HCT116 (cell line): ENCODE measurements around the gene TMEM40. TPM values are rescaled to one million over a fixed set of nuclear protein-coding genes. Genes with fewer than 3 reads are reported as not detected.

Source experiments
- ATAC-seq: fragments of 200-7000 bp; cut with Tn5 transposase; 2 replicates; pipeline ENCODE4 v1.9.1; 2020; ENCODE audit warnings: mild to moderate bottlenecking, moderate library complexity
- BruUV-seq: library from RNA; stranded (reverse); fragments of 400-500 nt; replicated peaks from 2 replicates; lab custom pipeline; 2021; lab: Mats Ljungman, UMichigan
- CTCF ChIA-PET: fragments of 300-600 bp; sonication (Branson Sonifier 250); formaldehyde crosslinking; loops from one replicate; lab custom pipeline; 2021; ENCODE audit warnings: antibody characterized with exemption; lab: Charles Lee
- POLR2A ChIA-PET: fragments of 300-600, 350-600 bp; sonication (Branson Sonifier 250); formaldehyde crosslinking; loops from one replicate; lab custom pipeline; 2021; ENCODE audit warnings: antibody characterized with exemption; lab: Charles Lee
- RAD21 ChIA-PET, 2 experiments: fragments of 300-600 bp; sonication (Branson Sonifier 250); formaldehyde crosslinking; loops; one replicate each; lab custom pipeline; 2023; ENCODE audit warnings: low total read pairs in 2 of 2; ENCODE audit not compliant: uncharacterized antibody in 2 of 2, unreplicated experiment in 2 of 2, low non-redundant PET in 1 of 2; lab: Charles Lee
- DNase-seq: peaks from one replicate; pipeline ENCODE4 v3.0.0-alpha.2; 2010; ENCODE audit warnings: low read depth, low spot score
- H2AFZ ChIP-seq: fragments of 200-600 bp; shearing (Covaris generic), sonication (generic); 2 replicates; pipeline ENCODE4 v1.6.1; 2017; ENCODE audit warnings: low read depth, mixed run types, mixed read lengths, antibody characterized with exemption, low read length; ENCODE audit not compliant: poor library complexity, severe bottlenecking
- H3K27ac ChIP-seq: 2 replicates; pipeline ENCODE4 v1.5.1; 2012; ENCODE audit warnings: low read depth, low read length
- H3K27me3 ChIP-seq: fragments of 200-600 bp; sonication (generic); 2 replicates; pipeline ENCODE4 v1.6.1; 2016; ENCODE audit warnings: mixed run types, low read length, mixed read lengths; ENCODE audit not compliant: insufficient read depth
- H3K36me3 ChIP-seq, 2 experiments: fragments of 200-500 bp in 1 of 2; fragments of 200-600 bp in 1 of 2; sonication (Bioruptor generic) in 1 of 2; sonication (generic) in 1 of 2; 2 replicates each; pipeline versions ENCODE4 v1.5.1 to v1.6.1; 2014 to 2016; ENCODE audit warnings: low read length in 2 of 2, inconsistent platforms in 1 of 2, mixed read lengths in 1 of 2, mixed run types in 1 of 2; ENCODE audit not compliant: insufficient read depth in 2 of 2, control insufficient read depth in 1 of 2
- H3K4me1 ChIP-seq, 2 experiments: fragments of 200-600 bp in 1 of 2; sonication (generic) in 1 of 2; 2 replicates each; pipeline versions ENCODE4 v1.5.1 to v1.6.1; 2012 to 2017; ENCODE audit warnings: low read length in 2 of 2, inconsistent platforms in 1 of 2, mild to moderate bottlenecking in 1 of 2, mixed read lengths in 1 of 2, mixed run types in 1 of 2, moderate library complexity in 1 of 2; ENCODE audit not compliant: insufficient read depth in 2 of 2, control insufficient read depth in 1 of 2
- H3K4me2 ChIP-seq: fragments of 200-600 bp; sonication (generic); 2 replicates; pipeline ENCODE4 v1.6.1; 2017; ENCODE audit warnings: mixed run types, low read length, mixed read lengths
- H3K4me3 ChIP-seq, 2 experiments: fragments of 200-600 bp in 1 of 2; sonication (generic) in 1 of 2; replicated peaks in 1 of 2; 2 replicates each; pipeline ENCODE4 v1.5.1; 2011 to 2016; ENCODE audit warnings: low read length in 2 of 2, control low read depth in 1 of 2, low read depth in 1 of 2, mild to moderate bottlenecking in 1 of 2, mixed read lengths in 1 of 2, mixed run types in 1 of 2
- H3K79me2 ChIP-seq: fragments of 200-600 bp; sonication (generic); 2 replicates; pipeline ENCODE4 v1.6.1; 2017; ENCODE audit warnings: mild to moderate bottlenecking, mixed run types, low read length, moderate library complexity, mixed read lengths; ENCODE audit not compliant: insufficient read depth
- H3K9ac ChIP-seq: fragments of 200-600 bp; sonication (generic); 2 replicates; pipeline ENCODE4 v1.6.1; 2016; ENCODE audit warnings: low read length, mixed read lengths
- H3K9me2 ChIP-seq: fragments of 200-600 bp; sonication (generic), shearing (Covaris generic); 2 replicates; pipeline ENCODE4 v1.6.1; 2017; ENCODE audit warnings: mixed run types, mild to moderate bottlenecking, moderate library complexity; ENCODE audit not compliant: insufficient read depth
- H3K9me3 ChIP-seq, 2 experiments: fragments of 200-500 bp in 1 of 2; fragments of 200-600 bp in 1 of 2; sonication (Bioruptor generic) in 1 of 2; sonication (generic) in 1 of 2; 2 replicates each; pipeline ENCODE4 v1.6.1; 2014 to 2017; ENCODE audit warnings: low read length in 2 of 2, mixed read lengths in 2 of 2, inconsistent platforms in 1 of 2, low read depth in 1 of 2, mild to moderate bottlenecking in 1 of 2, mixed run types in 1 of 2, moderate library complexity in 1 of 2; ENCODE audit not compliant: control insufficient read depth in 1 of 2, insufficient read depth in 1 of 2
- H4K20me1 ChIP-seq: fragments of 200-600 bp; sonication (generic), shearing (Covaris generic); 2 replicates; pipeline ENCODE4 v1.6.1; 2017; ENCODE audit warnings: mixed run types, mild to moderate bottlenecking, moderate library complexity; ENCODE audit not compliant: insufficient read depth
- CBX3 ChIP-seq: IDR thresholded peaks from 2 replicates; pipeline ENCODE4 v1.6.1; 2012; ENCODE audit warnings: low read depth
- CEBPB ChIP-seq: IDR thresholded peaks from 2 replicates; pipeline ENCODE4 v1.6.1; 2012; ENCODE audit warnings: low read depth
- EGR1 ChIP-seq: IDR thresholded peaks from 2 replicates; pipeline ENCODE4 v1.6.1; 2012; ENCODE audit warnings: low read depth
- ELF1 ChIP-seq: IDR thresholded peaks from 2 replicates; pipeline ENCODE4 v1.6.1; 2012; ENCODE audit warnings: low read depth, borderline replicate concordance
- EZH2 ChIP-seq: fragments of 200-600 bp; sonication (generic); IDR thresholded peaks from 2 replicates; pipeline ENCODE4 v1.6.1; 2017; ENCODE audit warnings: antibody characterized with exemption, mixed run types
- EZH2phosphoT487 ChIP-seq: fragments of 200-600 bp; IDR thresholded peaks from 2 replicates; pipeline ENCODE4 v1.6.1; 2018; ENCODE audit warnings: antibody characterized with exemption, borderline replicate concordance
- FOSL1 ChIP-seq: IDR thresholded peaks from 2 replicates; pipeline ENCODE4 v1.6.1; 2012; ENCODE audit warnings: low read depth
- JUND ChIP-seq: IDR thresholded peaks from 2 replicates; pipeline ENCODE4 v1.6.1; 2012
- POLR2A ChIP-seq: IDR thresholded peaks from 2 replicates; pipeline ENCODE4 v1.7.0; 2011; ENCODE audit warnings: borderline replicate concordance; ENCODE audit not compliant: insufficient read depth, insufficient read length; ENCODE audit errors: extremely low read depth
- SIN3A ChIP-seq: IDR thresholded peaks from 2 replicates; pipeline ENCODE4 v1.6.1; 2012; ENCODE audit warnings: low read depth
- SP1 ChIP-seq: IDR thresholded peaks from 2 replicates; pipeline ENCODE4 v1.6.1; 2012; ENCODE audit warnings: low read depth
- SRF ChIP-seq: IDR thresholded peaks from 2 replicates; pipeline ENCODE4 v1.6.1; 2012; ENCODE audit warnings: low read depth
- TCF7L2 ChIP-seq: IDR thresholded peaks from 2 replicates; pipeline ENCODE4 v1.7.0; 2011; ENCODE audit warnings: borderline replicate concordance, inconsistent platforms; ENCODE audit not compliant: insufficient read depth, insufficient read length; ENCODE audit errors: extremely low read depth
- ZNF274 ChIP-seq: fragments of 200-500 bp; sonication (Bioruptor generic); IDR thresholded peaks from 2 replicates; pipeline ENCODE4 v1.6.1; 2014; ENCODE audit warnings: mild to moderate bottlenecking, low read depth, low read length, inconsistent platforms
- intact Hi-C: fragments of 100-400 bp; cut with micrococcal nuclease; formaldehyde crosslinking; loops from 2 replicates; pipeline ENCODE4 v1.10.0; 2022
- total RNA-seq: library from RNA; stranded (reverse); gene quantifications from one replicate; pipeline ENCODE4 v1.2.1, GENCODE V29; 2021; ENCODE audit not compliant: unreplicated experiment
- TF ChIP-seq, protein P1 (sequence below), 3 experiments: fragments of 200-600 bp in 1 of 3; sonication (generic) in 1 of 3; IDR thresholded peaks in 2 of 3; conservative IDR thresholded peaks in 1 of 3; 2 replicates each; pipeline ENCODE4 v1.5.1; 2012 to 2017; ENCODE audit warnings: low read depth in 2 of 3, low read length in 2 of 3, antibody characterized with exemption in 1 of 3, borderline replicate concordance in 1 of 3, control low read depth in 1 of 3, mild to moderate bottlenecking in 1 of 3, mixed read lengths in 1 of 3, mixed run types in 1 of 3, moderate library complexity in 1 of 3; ENCODE audit not compliant: insufficient read depth in 1 of 3
- TF ChIP-seq, protein P2 (sequence below): IDR thresholded peaks from 2 replicates; pipeline ENCODE4 v1.6.1; 2011; ENCODE audit warnings: mild to moderate bottlenecking, low read length, moderate library complexity; ENCODE audit not compliant: insufficient replicate concordance; ENCODE audit errors: extremely low read depth

The TMEM40 gene
- total RNA-seq, 1 experiment from 2014 or later = 12.3 TPM

DNA sequence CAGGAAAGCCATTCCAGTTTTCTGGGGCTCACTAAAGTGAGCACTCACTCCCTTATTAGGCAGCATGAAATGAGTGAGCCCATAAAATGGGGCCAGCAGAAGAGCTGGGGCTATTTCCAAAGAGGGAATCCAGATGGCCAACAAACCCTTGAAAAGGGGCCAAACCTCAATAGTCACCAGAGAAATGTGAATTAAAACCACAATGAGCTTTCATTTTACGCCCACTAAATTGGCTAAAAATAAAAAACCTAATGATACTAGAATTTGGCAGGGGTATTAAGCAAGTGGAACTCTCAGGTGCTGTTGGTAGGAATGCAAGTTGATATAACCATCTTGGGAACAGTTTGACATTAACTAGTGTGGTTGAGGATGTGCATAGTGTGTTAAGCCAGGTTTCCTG lies 53.1 kb downstream of the TMEM40 start:
- Histone ChIP-seq H3K4me3 (no peak overlapping the region), H2AFZ (no peak overlapping the region), H3K4me1 (peaks cover 0 to 10% of the 10 kb centered on the region in 2 experiments; a peak in 3 of 4 replicates), H3K4me2 (no peak overlapping the region), H3K27ac (no peak overlapping the region), H3K27me3 (no peaks in the 10 kb centered on the region), H4K20me1 (no peaks in the 10 kb centered on the region), H3K9me2 (no peaks in the 10 kb centered on the region), H3K9me3 (no peaks in the 10 kb centered on the region), H3K9ac (no peak overlapping the region), H3K79me2 (no peaks in the 10 kb centered on the region), H3K36me3 (no peaks in the 10 kb centered on the region)
- ChIA-PET CTCF (interaction anchor here (0.7 to 2.9 kb wide), 6 partner anchors 10 to 135 kb away, joined by 3 to 13 read pairs (median 3); partner anchors contain the start of gene RPL32), RAD21 (no interaction called here), POLR2A (interaction anchor here (1.5 kb wide), 1 partner anchor 136 kb away, joined by 5 read pairs; the partner anchor contains the start of gene RPL32)
- ATAC-seq (no peak), DNase-seq (no peak)
- TF ChIP-seq EGR1 (no peak), EZH2phosphoT487 (no peak), ELF1 (no peak), SRF (no peak), POLR2A (no peak), CEBPB (no peak), TCF7L2 (no peak)
- BruUV-seq = no TSS peak
- intact Hi-C loops = loop anchor here (2.0 to 5.0 kb wide), 3 partner anchors 101 to 187 kb away; no protein-coding TSS in a partner anchor

DNA sequence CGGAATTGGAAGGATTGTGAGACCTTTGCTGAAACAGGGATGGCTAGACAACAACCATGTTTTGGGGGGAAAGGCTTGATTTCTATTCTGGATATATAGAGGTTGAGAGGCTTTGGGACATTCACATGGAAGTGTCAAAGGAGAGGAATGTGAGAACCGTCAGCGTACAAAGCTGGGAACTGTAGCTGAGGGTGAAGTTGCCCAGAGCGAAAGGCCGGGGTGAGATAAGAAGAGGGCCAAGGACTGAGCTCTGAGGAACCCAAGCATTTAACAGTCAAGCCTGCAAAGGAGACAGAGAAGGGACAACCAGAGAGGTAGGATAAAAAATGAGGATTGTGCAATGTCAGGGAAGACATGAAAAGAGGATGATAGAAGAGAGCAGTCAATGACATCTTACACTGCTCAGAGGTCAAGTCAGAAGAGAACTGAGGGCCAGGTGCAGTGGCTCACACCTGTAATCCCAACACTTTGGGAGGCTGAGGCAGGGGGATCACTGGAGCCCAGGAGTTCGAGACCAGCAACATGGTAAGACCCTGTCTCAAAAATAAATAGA lies 53.6 kb downstream of the TMEM40 start:
- no peaks in the 10 kb centered on the region for H3K9me2 ChIP-seq
- H3K4me2 ChIP-seq = no peak overlapping the region
- CTCF ChIA-PET = interaction anchor here (0.8 to 2.9 kb wide), 4 partner anchors 10 to 136 kb away, joined by 3 to 13 read pairs (median 8); partner anchors contain the start of gene RPL32
- BruUV-seq = no TSS peak
- peaks cover 0 to 10% of the 10 kb centered on the region in 2 experiments; a peak in 3 of 4 replicates for H3K4me1 ChIP-seq
- ATAC-seq (no peak), DNase-seq (no peak)
- intact Hi-C loops = loop anchor here (5.0 kb wide), 1 partner anchor 127 kb away; no protein-coding TSS in a partner anchor
- H3K27ac ChIP-seq = no peak overlapping the region
- no peaks in the 10 kb centered on the region for H3K79me2 ChIP-seq
- H3K9ac ChIP-seq = no peak overlapping the region
- H3K4me3 ChIP-seq = no peak overlapping the region
- H3K27me3 ChIP-seq = no peaks in the 10 kb centered on the region
- H3K9me3 ChIP-seq = no peaks in the 10 kb centered on the region
- H2AFZ ChIP-seq = no peak overlapping the region
- H3K36me3 ChIP-seq = no peaks in the 10 kb centered on the region
- POLR2A ChIA-PET = interaction anchor here (1.5 kb wide), 1 partner anchor 136 kb away, joined by 5 read pairs; the partner anchor contains the start of gene RPL32
- no peaks in the 10 kb centered on the region for H4K20me1 ChIP-seq
- RAD21 ChIA-PET = no interaction called here
- TF ChIP-seq, protein P1, sequence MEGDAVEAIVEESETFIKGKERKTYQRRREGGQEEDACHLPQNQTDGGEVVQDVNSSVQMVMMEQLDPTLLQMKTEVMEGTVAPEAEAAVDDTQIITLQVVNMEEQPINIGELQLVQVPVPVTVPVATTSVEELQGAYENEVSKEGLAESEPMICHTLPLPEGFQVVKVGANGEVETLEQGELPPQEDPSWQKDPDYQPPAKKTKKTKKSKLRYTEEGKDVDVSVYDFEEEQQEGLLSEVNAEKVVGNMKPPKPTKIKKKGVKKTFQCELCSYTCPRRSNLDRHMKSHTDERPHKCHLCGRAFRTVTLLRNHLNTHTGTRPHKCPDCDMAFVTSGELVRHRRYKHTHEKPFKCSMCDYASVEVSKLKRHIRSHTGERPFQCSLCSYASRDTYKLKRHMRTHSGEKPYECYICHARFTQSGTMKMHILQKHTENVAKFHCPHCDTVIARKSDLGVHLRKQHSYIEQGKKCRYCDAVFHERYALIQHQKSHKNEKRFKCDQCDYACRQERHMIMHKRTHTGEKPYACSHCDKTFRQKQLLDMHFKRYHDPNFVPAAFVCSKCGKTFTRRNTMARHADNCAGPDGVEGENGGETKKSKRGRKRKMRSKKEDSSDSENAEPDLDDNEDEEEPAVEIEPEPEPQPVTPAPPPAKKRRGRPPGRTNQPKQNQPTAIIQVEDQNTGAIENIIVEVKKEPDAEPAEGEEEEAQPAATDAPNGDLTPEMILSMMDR (IDR thresholded peaks at IDR 0.05 in 2 of 3, conservative IDR thresholded peaks at IDR 0.05 in 1 of 3; ENCODE audit: borderline replicate concordance in 1 of 3, insufficient read depth in 1 of 3, low read depth in 2 of 3, low read length in 2 of 3) = no peak
- TF ChIP-seq CBX3 (no peak), POLR2A (no peak), FOSL1 (no peak), JUND (no peak), EZH2phosphoT487 (no peak), CEBPB (no peak), SP1 (no peak), SIN3A (no peak), ELF1 (no peak), EGR1 (no peak), EZH2 (no peak), ZNF274 (no peak)
- TF ChIP-seq, protein P2, sequence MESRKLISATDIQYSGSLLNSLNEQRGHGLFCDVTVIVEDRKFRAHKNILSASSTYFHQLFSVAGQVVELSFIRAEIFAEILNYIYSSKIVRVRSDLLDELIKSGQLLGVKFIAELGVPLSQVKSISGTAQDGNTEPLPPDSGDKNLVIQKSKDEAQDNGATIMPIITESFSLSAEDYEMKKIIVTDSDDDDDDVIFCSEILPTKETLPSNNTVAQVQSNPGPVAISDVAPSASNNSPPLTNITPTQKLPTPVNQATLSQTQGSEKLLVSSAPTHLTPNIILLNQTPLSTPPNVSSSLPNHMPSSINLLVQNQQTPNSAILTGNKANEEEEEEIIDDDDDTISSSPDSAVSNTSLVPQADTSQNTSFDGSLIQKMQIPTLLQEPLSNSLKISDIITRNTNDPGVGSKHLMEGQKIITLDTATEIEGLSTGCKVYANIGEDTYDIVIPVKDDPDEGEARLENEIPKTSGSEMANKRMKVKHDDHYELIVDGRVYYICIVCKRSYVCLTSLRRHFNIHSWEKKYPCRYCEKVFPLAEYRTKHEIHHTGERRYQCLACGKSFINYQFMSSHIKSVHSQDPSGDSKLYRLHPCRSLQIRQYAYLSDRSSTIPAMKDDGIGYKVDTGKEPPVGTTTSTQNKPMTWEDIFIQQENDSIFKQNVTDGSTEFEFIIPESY = no peak
